ENCODE data around the gene ZNF324B. TPM values are rescaled to one million over a fixed set of nuclear protein-coding genes. Genes with fewer than 3 reads are reported as not detected.

Gene ZNF324B
- total and polyA plus RNA-seq, 2 of the 8 experiments (the other 6 are each of a cell fraction or from before 2014, with no cell fraction given), result 2.9 to 6.0 TPM

GRCh38 chr19:58428617-58429016, 22.8 kb upstream of the ZNF324B start (continued):
- no peak for TF ChIP-seq EGR1 (IDR thresholded peaks at IDR 0.05; ENCODE audit: borderline replicate concordance, low read depth, low read length)
- TF ChIP-seq KDM1A (IDR thresholded peaks at IDR 0.05; ENCODE audit: borderline replicate concordance, low read length), result no peak
- TF ChIP-seq MAX (IDR thresholded peaks at IDR 0.05), result no peak
- TF ChIP-seq SIRT6 (IDR thresholded peaks at IDR 0.05; ENCODE audit: low read length), result no peak
- TF ChIP-seq CHD1 (IDR thresholded peaks at IDR 0.05; ENCODE audit: low read depth, low read length), result no peak
- TF ChIP-seq ASH2L (IDR thresholded peaks at IDR 0.05; ENCODE audit: low read length), result no peak
- TF ChIP-seq JUND (IDR thresholded peaks at IDR 0.05; ENCODE audit: low read length), result no peak

Measured in H1 (cell line).